HepG2 (cell line): ENCODE data around the gene ESPN. TPM values are rescaled to one million over a fixed set of nuclear protein-coding genes. Genes with fewer than 3 reads are reported as not detected.

ENCODE experiments used
- ATF3 ChIP-seq: sonication (generic); formaldehyde crosslinking; IDR thresholded peaks from 2 replicates; pipeline ENCODE4 v1.4.0; 2020; ENCODE audit warnings: missing genetic modification reagents
- CBX2 ChIP-seq, 2 experiments: fragments of 200-600 bp in 1 of 2; sonication (generic); formaldehyde crosslinking in 1 of 2; IDR thresholded peaks; 2 replicates each; pipeline versions ENCODE4 v1.7.0 to v1.8.1; 2018 to 2022; ENCODE audit warnings: low read depth in 2 of 2, low read length in 1 of 2, mild to moderate bottlenecking in 1 of 2, missing genetic modification reagents in 1 of 2
- CEBPG ChIP-seq: IDR thresholded peaks from 2 replicates; pipeline ENCODE4 v1.6.1; 2016
- CREB3 ChIP-seq: sonication (generic); formaldehyde crosslinking; IDR thresholded peaks from 2 replicates; pipeline ENCODE4 v1.5.0; 2020; ENCODE audit warnings: missing genetic modification reagents
- E2F2 ChIP-seq: sonication (generic); formaldehyde crosslinking; IDR thresholded peaks from 2 replicates; pipeline ENCODE4 v1.4.0; 2020; ENCODE audit warnings: missing genetic modification reagents, borderline replicate concordance
- GATA4 ChIP-seq: sonication (generic); IDR thresholded peaks from 2 replicates; pipeline ENCODE4 v1.6.1; 2016; ENCODE audit warnings: antibody characterized with exemption, low read depth, borderline replicate concordance
- HDAC2 ChIP-seq: sonication (generic); formaldehyde crosslinking; IDR thresholded peaks from 2 replicates; pipeline ENCODE4 v1.4.0; 2020; ENCODE audit warnings: missing genetic modification reagents
- KDM2A ChIP-seq: sonication (generic); formaldehyde crosslinking; IDR thresholded peaks from 2 replicates; pipeline ENCODE4 v1.4.0; 2020; ENCODE audit warnings: low read depth, missing genetic modification reagents, borderline replicate concordance
- MIER3 ChIP-seq: IDR thresholded peaks from 2 replicates; pipeline ENCODE4 v1.6.1; 2016; ENCODE audit warnings: missing compliant biosample characterization, borderline replicate concordance
- NR2C2 ChIP-seq: sonication (generic); formaldehyde crosslinking; IDR thresholded peaks from 2 replicates; pipeline ENCODE4 v1.4.0; 2020; ENCODE audit warnings: missing genetic modification reagents, mild to moderate bottlenecking, moderate library complexity, borderline replicate concordance
- ZFP41 ChIP-seq: sonication (generic); formaldehyde crosslinking; IDR thresholded peaks from 2 replicates; pipeline ENCODE4 v1.4.0; 2020; ENCODE audit warnings: mild to moderate bottlenecking, missing genetic modification reagents, borderline replicate concordance
- ZMAT3 ChIP-seq: sonication (generic); formaldehyde crosslinking; conservative IDR thresholded peaks from 2 replicates; pipeline ENCODE4 v1.7.0; 2021; ENCODE audit warnings: missing genetic modification reagents
- ZNF34 ChIP-seq: sonication (generic); formaldehyde crosslinking; IDR thresholded peaks from 2 replicates; pipeline ENCODE4 v1.4.0; 2020; ENCODE audit warnings: mild to moderate bottlenecking, missing genetic modification reagents, borderline replicate concordance
- ZNF790 ChIP-seq: sonication (generic); formaldehyde crosslinking; IDR thresholded peaks from 2 replicates; pipeline ENCODE4 v1.8.0; 2022; ENCODE audit warnings: missing genetic modification reagents, mild to moderate bottlenecking, borderline replicate concordance
- polyA plus RNA-seq, 8 experiments: library from polyadenylated mRNA; depleted of rRNA in 3 of 8; stranded (reverse) in 7 of 8; unstranded in 1 of 8; fragments of >200 nt; fragmentation: Illumina TruSeq in 4 of 8; extraction: Trizol in 4 of 8; gene quantifications; 2 replicates each; pipeline versions ENCODE4 v1.2.1 to v1.2.3, GENCODE V29; 2011 to 2016; ENCODE audit warnings: low read depth in 4 of 8, missing spikeins in 1 of 8, mixed read lengths in 1 of 8; ENCODE audit not compliant: insufficient read depth in 1 of 8
- total RNA-seq, 5 experiments: library from RNA; depleted of rRNA; stranded (reverse); fragments of >200 nt; fragmentation: Illumina TruSeq; extraction: Trizol; gene quantifications; 2 replicates each; pipeline ENCODE4 v1.2.3, GENCODE V29; 2016; ENCODE audit warnings: low read depth in 1 of 5
- TF ChIP-seq, protein P1 (sequence below): sonication (generic); formaldehyde crosslinking; IDR thresholded peaks from 2 replicates; pipeline ENCODE4 v1.5.0; 2020; ENCODE audit warnings: mild to moderate bottlenecking, missing genetic modification reagents, moderate library complexity
- TF ChIP-seq, protein P2 (sequence below): sonication (generic); formaldehyde crosslinking; IDR thresholded peaks from 2 replicates; pipeline ENCODE4 v1.4.0; 2020; ENCODE audit warnings: missing genetic modification reagents
- TF ChIP-seq, protein P3 (sequence below): sonication (generic); formaldehyde crosslinking; conservative IDR thresholded peaks from 2 replicates; pipeline ENCODE4 v1.4.0; 2020; ENCODE audit warnings: mild to moderate bottlenecking, missing genetic modification reagents, moderate library complexity
- TF ChIP-seq, protein P4 (sequence below): conservative IDR thresholded peaks from 2 replicates; pipeline ENCODE4 v1.6.1; 2018; ENCODE audit warnings: missing genetic modification reagents

The ESPN gene
- total and polyA plus RNA-seq, 2 of the 13 experiments (the other 11 are each of a cell fraction or from before 2014, with no cell fraction given), result 48.6 to 54.2 TPM

GRCh38 chr1:6410248-6410893 lies 14.2 kb upstream of the ESPN start (continued):
- TF ChIP-seq E2F2 (CRISPR knock-in tag) (no peak), MIER3 (CRISPR knock-in tag) (no peak), CEBPG (peak; percentile 87), ZMAT3 (CRISPR knock-in tag) (no peak), KDM2A (CRISPR knock-in tag) (no peak), HDAC2 (CRISPR knock-in tag) (no peak), GATA4 (no peak), CREB3 (CRISPR knock-in tag) (no peak), ZFP41 (CRISPR knock-in tag) (no peak), ATF3 (0 out of 2 replicates have a peak, but pooled peaks have one; percentile 33), ZNF34 (CRISPR knock-in tag) (no peak), CBX2 (IDR thresholded peaks at IDR 0.05; ENCODE audit: low read depth, low read length) (no peak), CBX2 (CRISPR knock-in tag; IDR thresholded peaks at IDR 0.05; ENCODE audit: low read depth) (no peak), NR2C2 (no peak), ZNF790 (CRISPR knock-in tag) (no peak)
- TF ChIP-seq, protein P1, sequence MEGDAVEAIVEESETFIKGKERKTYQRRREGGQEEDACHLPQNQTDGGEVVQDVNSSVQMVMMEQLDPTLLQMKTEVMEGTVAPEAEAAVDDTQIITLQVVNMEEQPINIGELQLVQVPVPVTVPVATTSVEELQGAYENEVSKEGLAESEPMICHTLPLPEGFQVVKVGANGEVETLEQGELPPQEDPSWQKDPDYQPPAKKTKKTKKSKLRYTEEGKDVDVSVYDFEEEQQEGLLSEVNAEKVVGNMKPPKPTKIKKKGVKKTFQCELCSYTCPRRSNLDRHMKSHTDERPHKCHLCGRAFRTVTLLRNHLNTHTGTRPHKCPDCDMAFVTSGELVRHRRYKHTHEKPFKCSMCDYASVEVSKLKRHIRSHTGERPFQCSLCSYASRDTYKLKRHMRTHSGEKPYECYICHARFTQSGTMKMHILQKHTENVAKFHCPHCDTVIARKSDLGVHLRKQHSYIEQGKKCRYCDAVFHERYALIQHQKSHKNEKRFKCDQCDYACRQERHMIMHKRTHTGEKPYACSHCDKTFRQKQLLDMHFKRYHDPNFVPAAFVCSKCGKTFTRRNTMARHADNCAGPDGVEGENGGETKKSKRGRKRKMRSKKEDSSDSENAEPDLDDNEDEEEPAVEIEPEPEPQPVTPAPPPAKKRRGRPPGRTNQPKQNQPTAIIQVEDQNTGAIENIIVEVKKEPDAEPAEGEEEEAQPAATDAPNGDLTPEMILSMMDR (CRISPR knock-in tag), result no peak
- TF ChIP-seq, protein P2, sequence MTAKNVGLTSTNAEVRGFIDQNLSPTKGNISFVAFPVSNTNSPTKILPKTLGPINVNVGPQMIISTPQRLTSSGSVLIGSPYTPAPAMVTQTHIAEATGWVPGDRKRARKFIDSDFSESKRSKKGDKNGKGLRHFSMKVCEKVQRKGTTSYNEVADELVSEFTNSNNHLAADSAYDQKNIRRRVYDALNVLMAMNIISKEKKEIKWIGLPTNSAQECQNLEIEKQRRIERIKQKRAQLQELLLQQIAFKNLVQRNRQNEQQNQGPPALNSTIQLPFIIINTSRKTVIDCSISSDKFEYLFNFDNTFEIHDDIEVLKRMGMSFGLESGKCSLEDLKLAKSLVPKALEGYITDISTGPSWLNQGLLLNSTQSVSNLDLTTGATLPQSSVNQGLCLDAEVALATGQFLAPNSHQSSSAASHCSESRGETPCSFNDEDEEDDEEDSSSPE (CRISPR knock-in tag), result no peak
- TF ChIP-seq, protein P3, sequence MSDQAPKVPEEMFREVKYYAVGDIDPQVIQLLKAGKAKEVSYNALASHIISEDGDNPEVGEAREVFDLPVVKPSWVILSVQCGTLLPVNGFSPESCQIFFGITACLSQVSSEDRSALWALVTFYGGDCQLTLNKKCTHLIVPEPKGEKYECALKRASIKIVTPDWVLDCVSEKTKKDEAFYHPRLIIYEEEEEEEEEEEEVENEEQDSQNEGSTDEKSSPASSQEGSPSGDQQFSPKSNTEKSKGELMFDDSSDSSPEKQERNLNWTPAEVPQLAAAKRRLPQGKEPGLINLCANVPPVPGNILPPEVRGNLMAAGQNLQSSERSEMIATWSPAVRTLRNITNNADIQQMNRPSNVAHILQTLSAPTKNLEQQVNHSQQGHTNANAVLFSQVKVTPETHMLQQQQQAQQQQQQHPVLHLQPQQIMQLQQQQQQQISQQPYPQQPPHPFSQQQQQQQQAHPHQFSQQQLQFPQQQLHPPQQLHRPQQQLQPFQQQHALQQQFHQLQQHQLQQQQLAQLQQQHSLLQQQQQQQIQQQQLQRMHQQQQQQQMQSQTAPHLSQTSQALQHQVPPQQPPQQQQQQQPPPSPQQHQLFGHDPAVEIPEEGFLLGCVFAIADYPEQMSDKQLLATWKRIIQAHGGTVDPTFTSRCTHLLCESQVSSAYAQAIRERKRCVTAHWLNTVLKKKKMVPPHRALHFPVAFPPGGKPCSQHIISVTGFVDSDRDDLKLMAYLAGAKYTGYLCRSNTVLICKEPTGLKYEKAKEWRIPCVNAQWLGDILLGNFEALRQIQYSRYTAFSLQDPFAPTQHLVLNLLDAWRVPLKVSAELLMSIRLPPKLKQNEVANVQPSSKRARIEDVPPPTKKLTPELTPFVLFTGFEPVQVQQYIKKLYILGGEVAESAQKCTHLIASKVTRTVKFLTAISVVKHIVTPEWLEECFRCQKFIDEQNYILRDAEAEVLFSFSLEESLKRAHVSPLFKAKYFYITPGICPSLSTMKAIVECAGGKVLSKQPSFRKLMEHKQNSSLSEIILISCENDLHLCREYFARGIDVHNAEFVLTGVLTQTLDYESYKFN (CRISPR knock-in tag), result 0 out of 2 replicates have a peak, but pooled peaks have one; percentile 27
- TF ChIP-seq, protein P4, sequence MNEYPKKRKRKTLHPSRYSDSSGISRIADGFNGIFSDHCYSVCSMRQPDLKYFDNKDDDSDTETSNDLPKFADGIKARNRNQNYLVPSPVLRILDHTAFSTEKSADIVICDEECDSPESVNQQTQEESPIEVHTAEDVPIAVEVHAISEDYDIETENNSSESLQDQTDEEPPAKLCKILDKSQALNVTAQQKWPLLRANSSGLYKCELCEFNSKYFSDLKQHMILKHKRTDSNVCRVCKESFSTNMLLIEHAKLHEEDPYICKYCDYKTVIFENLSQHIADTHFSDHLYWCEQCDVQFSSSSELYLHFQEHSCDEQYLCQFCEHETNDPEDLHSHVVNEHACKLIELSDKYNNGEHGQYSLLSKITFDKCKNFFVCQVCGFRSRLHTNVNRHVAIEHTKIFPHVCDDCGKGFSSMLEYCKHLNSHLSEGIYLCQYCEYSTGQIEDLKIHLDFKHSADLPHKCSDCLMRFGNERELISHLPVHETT (CRISPR knock-in tag), result no peak
